ENCODE data around the gene DYNC1LI2.

Gene DYNC1LI2

GRCh38 chr16:66790130-66790733, 38.8 kb upstream of the DYNC1LI2 start:
- no peak overlapping the region for H3K9ac ChIP-seq (ENCODE audit: low read depth, low read length, poor library complexity)
- no peak overlapping the region for H3K27ac ChIP-seq (replicated peaks; ENCODE audit: low read length)

GRCh38 chr16:66787427-66787826, 36.0 kb upstream of the DYNC1LI2 start:
- no CpG with 5 or more reads among the region's 2 CpGs for WGBS, 2 donors (ENCODE audit: extremely low coverage in 2 of 2, insufficient read length in 2 of 2, insufficient replicate concordance in 1 of 2)
- Histone ChIP-seq H4K91ac (ENCODE audit: low read depth, low read length, poor library complexity) (no peak overlapping the region), H3K4me3 (ENCODE audit: low read length in 2 of 2) (no peak overlapping the region), H3K18ac (ENCODE audit: low read length) (no peak overlapping the region), H3K27me3 (ENCODE audit: control insufficient read depth in 3 of 3, insufficient read depth in 3 of 3, low read depth in 1 of 3, low read length in 3 of 3) (no peaks in the 10 kb centered on the region), H2AK5ac (ENCODE audit: low read depth, low read length) (no peak overlapping the region), H2BK5ac (ENCODE audit: low read length) (no peak overlapping the region), H3K9ac (ENCODE audit: low read depth, low read length, poor library complexity) (no peak overlapping the region), H3K27ac (replicated peaks; ENCODE audit: low read length) (no peak overlapping the region), H2BK120ac (ENCODE audit: low read depth, low read length) (no peak overlapping the region), H4K8ac (ENCODE audit: low read depth, low read length) (no peak overlapping the region), H3K79me1 (ENCODE audit: low read depth, low read length) (no peaks in the 10 kb centered on the region), H2BK15ac (ENCODE audit: low read length) (no peak overlapping the region), H3K9me3 (replicated peaks in 1 of 2; ENCODE audit: control insufficient read depth in 2 of 2, insufficient read depth in 1 of 2, low read depth in 1 of 2, low read length in 2 of 2) (no peaks in the 10 kb centered on the region), H3K14ac (ENCODE audit: low read length) (no peak overlapping the region), H3K4me1 (ENCODE audit: control insufficient read depth in 2 of 2, insufficient read depth in 1 of 2, low read depth in 1 of 2, low read length in 2 of 2) (no peaks in the 10 kb centered on the region), H3K23ac (ENCODE audit: low read depth, low read length, poor library complexity) (no peak overlapping the region), H3K4me2 (ENCODE audit: insufficient read depth, low read length, poor library complexity, severe bottlenecking) (no peak overlapping the region), H3K4ac (ENCODE audit: low read length) (no peak overlapping the region), H3K36me3 (replicated peaks in 1 of 2; ENCODE audit: control insufficient read depth in 2 of 2, insufficient read depth in 2 of 2, low read length in 2 of 2) (no peaks in the 10 kb centered on the region), H2AFZ (ENCODE audit: low read length) (no peak overlapping the region), H2BK12ac (ENCODE audit: low read length) (no peak overlapping the region)
- no peak for DNase-seq (ENCODE audit: low spot score)

More at GRCh38 chr16:66790130-66790733, 38.8 kb upstream of the DYNC1LI2 start:
- H2BK15ac ChIP-seq (ENCODE audit: low read length), result no peak overlapping the region
- H4K91ac ChIP-seq (ENCODE audit: low read depth, low read length, poor library complexity), result no peak overlapping the region
- H3K27me3 ChIP-seq (ENCODE audit: control insufficient read depth in 3 of 3, insufficient read depth in 3 of 3, low read depth in 1 of 3, low read length in 3 of 3), result no peaks in the 10 kb centered on the region
- no peak overlapping the region for H3K4ac ChIP-seq (ENCODE audit: low read length)
- H3K4me2 ChIP-seq (ENCODE audit: insufficient read depth, low read length, poor library complexity, severe bottlenecking), result no peak overlapping the region
- no peak overlapping the region for H3K14ac ChIP-seq (ENCODE audit: low read length)
- no peak overlapping the region for H2BK12ac ChIP-seq (ENCODE audit: low read length)
- H2BK120ac ChIP-seq (ENCODE audit: low read depth, low read length), result no peak overlapping the region
- H3K4me3 ChIP-seq (ENCODE audit: low read length in 2 of 2), result no peak overlapping the region
- no peaks in the 10 kb centered on the region for H3K79me1 ChIP-seq (ENCODE audit: low read depth, low read length)
- DNase-seq (ENCODE audit: low spot score), result no peak
- no peak overlapping the region for H2AK5ac ChIP-seq (ENCODE audit: low read depth, low read length)
- H2BK5ac ChIP-seq (ENCODE audit: low read length), result no peak overlapping the region
- no peak overlapping the region for H3K18ac ChIP-seq (ENCODE audit: low read length)
- H3K9me3 ChIP-seq (replicated peaks in 1 of 2; ENCODE audit: control insufficient read depth in 2 of 2, insufficient read depth in 1 of 2, low read depth in 1 of 2, low read length in 2 of 2), result no peaks in the 10 kb centered on the region
- H3K36me3 ChIP-seq (replicated peaks in 1 of 2; ENCODE audit: control insufficient read depth in 2 of 2, insufficient read depth in 2 of 2, low read length in 2 of 2), result no peaks in the 10 kb centered on the region
- no peak overlapping the region for H2AFZ ChIP-seq (ENCODE audit: low read length)
- no peak overlapping the region for H3K23ac ChIP-seq (ENCODE audit: low read depth, low read length, poor library complexity)
- no peak overlapping the region for H4K8ac ChIP-seq (ENCODE audit: low read depth, low read length)
- no CpG with 5 or more reads among the region's 3 CpGs for WGBS, 2 donors (ENCODE audit: extremely low coverage in 2 of 2, insufficient read length in 2 of 2, insufficient replicate concordance in 1 of 2)
- H3K4me1 ChIP-seq (ENCODE audit: control insufficient read depth in 2 of 2, insufficient read depth in 1 of 2, low read depth in 1 of 2, low read length in 2 of 2), result no peaks in the 10 kb centered on the region

- no peak for DNase-seq (ENCODE audit: low spot score)
- Histone ChIP-seq H3K79me1 (ENCODE audit: low read depth, low read length) (no peaks in the 10 kb centered on the region), H3K4me2 (ENCODE audit: insufficient read depth, low read length, poor library complexity, severe bottlenecking) (no peak overlapping the region), H3K4me3 (ENCODE audit: low read length in 2 of 2) (no peak overlapping the region), H3K9ac (ENCODE audit: low read depth, low read length, poor library complexity) (no peak overlapping the region), H4K8ac (ENCODE audit: low read depth, low read length) (no peak overlapping the region), H3K4me1 (ENCODE audit: control insufficient read depth in 2 of 2, insufficient read depth in 1 of 2, low read depth in 1 of 2, low read length in 2 of 2) (no peaks in the 10 kb centered on the region), H2BK120ac (ENCODE audit: low read depth, low read length) (no peak overlapping the region), H2BK5ac (ENCODE audit: low read length) (no peak overlapping the region), H3K4ac (ENCODE audit: low read length) (no peak overlapping the region), H2BK15ac (ENCODE audit: low read length) (no peak overlapping the region), H3K18ac (ENCODE audit: low read length) (no peak overlapping the region), H3K23ac (ENCODE audit: low read depth, low read length, poor library complexity) (no peak overlapping the region), H4K91ac (ENCODE audit: low read depth, low read length, poor library complexity) (no peak overlapping the region), H3K27ac (replicated peaks; ENCODE audit: low read length) (no peak overlapping the region), H3K14ac (ENCODE audit: low read length) (no peak overlapping the region), H3K36me3 (replicated peaks in 1 of 2; ENCODE audit: control insufficient read depth in 2 of 2, insufficient read depth in 2 of 2, low read length in 2 of 2) (no peaks in the 10 kb centered on the region), H3K9me3 (replicated peaks in 1 of 2; ENCODE audit: control insufficient read depth in 2 of 2, insufficient read depth in 1 of 2, low read depth in 1 of 2, low read length in 2 of 2) (no peaks in the 10 kb centered on the region), H2BK12ac (ENCODE audit: low read length) (no peak overlapping the region), H2AFZ (ENCODE audit: low read length) (no peak overlapping the region), H2AK5ac (ENCODE audit: low read depth, low read length) (no peak overlapping the region), H3K27me3 (ENCODE audit: control insufficient read depth in 3 of 3, insufficient read depth in 3 of 3, low read depth in 1 of 3, low read length in 3 of 3) (no peaks in the 10 kb centered on the region)
- WGBS, 2 donors (ENCODE audit: extremely low coverage in 2 of 2, insufficient read length in 2 of 2, insufficient replicate concordance in 1 of 2), result no CpG with 5 or more reads among the region's 3 CpGs
Measured at GRCh38 chr16:66786551-66786950, 35.1 kb upstream of the DYNC1LI2 start.

- no peak overlapping the region for H2BK12ac ChIP-seq (ENCODE audit: low read length)
- H3K4me2 ChIP-seq (ENCODE audit: insufficient read depth, low read length, poor library complexity, severe bottlenecking), result no peak overlapping the region
- H3K14ac ChIP-seq (ENCODE audit: low read length), result no peak overlapping the region
- no peak overlapping the region for H3K9ac ChIP-seq (ENCODE audit: low read depth, low read length, poor library complexity)
- no peak for DNase-seq (ENCODE audit: low spot score)
- no peak overlapping the region for H4K91ac ChIP-seq (ENCODE audit: low read depth, low read length, poor library complexity)
- H2BK5ac ChIP-seq (ENCODE audit: low read length), result no peak overlapping the region
- no peaks in the 10 kb centered on the region for H3K4me1 ChIP-seq (ENCODE audit: control insufficient read depth in 2 of 2, insufficient read depth in 1 of 2, low read depth in 1 of 2, low read length in 2 of 2)
- H2AK5ac ChIP-seq (ENCODE audit: low read depth, low read length), result no peak overlapping the region
- H2BK120ac ChIP-seq (ENCODE audit: low read depth, low read length), result no peak overlapping the region
- H3K36me3 ChIP-seq (replicated peaks in 1 of 2; ENCODE audit: control insufficient read depth in 2 of 2, insufficient read depth in 2 of 2, low read length in 2 of 2), result no peaks in the 10 kb centered on the region
- no peak overlapping the region for H3K4ac ChIP-seq (ENCODE audit: low read length)
- peak overlapping the region; percentile 0 for H2AFZ ChIP-seq (ENCODE audit: low read length)
- no peaks in the 10 kb centered on the region for H3K79me1 ChIP-seq (ENCODE audit: low read depth, low read length)
- no peak overlapping the region for H4K8ac ChIP-seq (ENCODE audit: low read depth, low read length)
- no peak overlapping the region for H3K4me3 ChIP-seq (ENCODE audit: low read length in 2 of 2)
- no peak overlapping the region for H3K18ac ChIP-seq (ENCODE audit: low read length)
- H3K27me3 ChIP-seq (ENCODE audit: control insufficient read depth in 3 of 3, insufficient read depth in 3 of 3, low read depth in 1 of 3, low read length in 3 of 3), result no peaks in the 10 kb centered on the region
- H3K23ac ChIP-seq (ENCODE audit: low read depth, low read length, poor library complexity), result no peak overlapping the region
- no peak overlapping the region for H3K27ac ChIP-seq (replicated peaks; ENCODE audit: low read length)
- H3K9me3 ChIP-seq (replicated peaks in 1 of 2; ENCODE audit: control insufficient read depth in 2 of 2, insufficient read depth in 1 of 2, low read depth in 1 of 2, low read length in 2 of 2), result no peaks in the 10 kb centered on the region
- H2BK15ac ChIP-seq (ENCODE audit: low read length), result no peak overlapping the region
Measured at GRCh38 chr16:66776457-66776856, 25.0 kb upstream of the DYNC1LI2 start.
